HepG2 (cell line): ENCODE results near the gene B4GALT2. TPM values are rescaled to one million over a fixed set of nuclear protein-coding genes. Genes with fewer than 3 reads are reported as not detected.

Experiments used
- ATAC-seq: fragments of 200-7000 bp; cut with Tn5 transposase; 3 replicates; pipeline ENCODE4 v1.9.1; 2020; ENCODE audit warnings: mild to moderate bottlenecking, moderate library complexity
- BruUV-seq: library from RNA; stranded (reverse); fragments of 400-500 nt; replicated peaks from 2 replicates; lab custom pipeline; 2021; lab: Mats Ljungman, UMichigan
- CTCF ChIA-PET: fragments of 300-600 bp; formaldehyde crosslinking; extraction: SDS; loops from one replicate; lab custom pipeline; 2021; ENCODE audit warnings: low total read pairs, inconsistent platforms, low intra/inter-chr PET ratio; lab: Yijun Ruan, JAX
- POLR2A ChIA-PET: fragments of 350-600 bp; sonication (Branson Sonifier 250); formaldehyde crosslinking; loops from one replicate; lab custom pipeline; 2020; ENCODE audit warnings: antibody characterized with exemption, inconsistent platforms; lab: Yijun Ruan, JAX
- DNase-seq: peaks from one replicate; pipeline ENCODE4 v3.0.0-alpha.2; 2015; ENCODE audit warnings: low spot score
- FAIRE-seq: peaks from 3 replicates; lab custom pipeline; 2011; peaks lifted over from hg19 to GRCh38; lab: Jason Lieb, UNC
- H2AFZ ChIP-seq: one replicate; pipeline ENCODE4 v1.6.1; 2011; ENCODE audit warnings: low read length, inconsistent platforms
- H3K27ac ChIP-seq: fragments of 300-600 bp; 3 replicates; pipeline ENCODE4 v1.8.0; 2011; ENCODE audit warnings: mixed run types, mild to moderate bottlenecking, mixed read lengths, low read length, inconsistent platforms; ENCODE audit not compliant: insufficient read depth; ENCODE audit errors: extremely low read length
- H3K27me3 ChIP-seq, 2 experiments: fragments of 200-600 bp in 1 of 2; 2 replicates in 1 of 2; 3 replicates in 1 of 2; pipeline versions ENCODE4 v1.6.0 to v1.8.0; 2011; ENCODE audit warnings: low read length in 2 of 2, mild to moderate bottlenecking in 2 of 2, moderate library complexity in 2 of 2, inconsistent platforms in 1 of 2; ENCODE audit not compliant: insufficient read depth in 2 of 2, control insufficient read depth in 1 of 2
- H3K36me3 ChIP-seq, 2 experiments: fragments of 200-600 bp in 1 of 2; replicated peaks in 1 of 2; 2 replicates in 1 of 2; 3 replicates in 1 of 2; pipeline versions ENCODE4 v1.5.1 to v1.8.0; 2011; ENCODE audit warnings: low read length in 2 of 2, inconsistent platforms in 1 of 2; ENCODE audit not compliant: insufficient read depth in 2 of 2, control insufficient read depth in 1 of 2
- H3K4me1 ChIP-seq: 2 replicates; pipeline ENCODE4 v1.5.1; 2012; ENCODE audit warnings: low read length, inconsistent platforms; ENCODE audit not compliant: insufficient read depth
- H3K4me2 ChIP-seq: 2 replicates; pipeline ENCODE4 v1.6.0; 2011; ENCODE audit warnings: low read depth, low read length, inconsistent platforms
- H3K4me3 ChIP-seq, 3 experiments: fragments of 200-600 bp in 1 of 3; sonication (generic), shearing (Covaris generic) in 1 of 3; replicated peaks in 1 of 3; 2 replicates each; pipeline ENCODE4 v1.5.1; 2011 to 2016; ENCODE audit warnings: low read length in 3 of 3, inconsistent platforms in 2 of 3, low read depth in 2 of 3, mild to moderate bottlenecking in 2 of 3, control low read depth in 1 of 3, mixed read lengths in 1 of 3; ENCODE audit not compliant: insufficient read depth in 1 of 3
- H3K79me2 ChIP-seq: one replicate; pipeline ENCODE4 v1.6.1; 2011; ENCODE audit warnings: low read length, inconsistent platforms; ENCODE audit not compliant: insufficient read depth
- H3K9ac ChIP-seq: 2 replicates; pipeline ENCODE4 v1.6.0; 2011; ENCODE audit warnings: mild to moderate bottlenecking, low read depth, low read length, inconsistent platforms; ENCODE audit not compliant: insufficient read depth
- H3K9me3 ChIP-seq: 2 replicates; pipeline ENCODE4 v1.5.1; 2012; ENCODE audit warnings: mild to moderate bottlenecking, low read length
- H4K20me1 ChIP-seq: 2 replicates; pipeline ENCODE4 v1.6.0; 2011; ENCODE audit warnings: inconsistent platforms, mild to moderate bottlenecking, low read length, moderate library complexity; ENCODE audit not compliant: insufficient read depth
- HNRNPK ChIP-seq: fragments of 200-400 bp; formaldehyde crosslinking; IDR thresholded peaks from 2 replicates; pipeline ENCODE4 v1.6.1; 2018; ENCODE audit warnings: low read length, low read depth, moderate library complexity, mild to moderate bottlenecking; ENCODE audit not compliant: poor library complexity, severe bottlenecking
- KDM2A ChIP-seq: sonication (generic); formaldehyde crosslinking; IDR thresholded peaks from 2 replicates; pipeline ENCODE4 v1.4.0; 2020; ENCODE audit warnings: low read depth, missing genetic modification reagents, borderline replicate concordance
- PHF5A ChIP-seq: IDR thresholded peaks from one replicate; pipeline ENCODE4 v1.6.1; 2018; ENCODE audit warnings: low read depth, missing genetic modification reagents; ENCODE audit not compliant: unreplicated experiment
- POLR2G ChIP-seq: fragments of 200-400 bp; formaldehyde crosslinking; IDR thresholded peaks from 2 replicates; pipeline ENCODE4 v1.6.1; 2018; ENCODE audit warnings: mild to moderate bottlenecking, low read depth, low read length, moderate library complexity
- REL ChIP-seq: sonication (generic); formaldehyde crosslinking; conservative IDR thresholded peaks from 2 replicates; pipeline ENCODE4 v1.8.0; 2022; ENCODE audit warnings: mild to moderate bottlenecking, missing genetic modification reagents, moderate library complexity
- SALL1 ChIP-seq: sonication (generic); formaldehyde crosslinking; IDR thresholded peaks from 2 replicates; pipeline ENCODE4 v1.8.0; 2022; ENCODE audit warnings: mild to moderate bottlenecking, missing genetic modification reagents
- SRY ChIP-seq: sonication (generic); formaldehyde crosslinking; IDR thresholded peaks from 2 replicates; pipeline ENCODE4 v1.8.0; 2022; ENCODE audit warnings: mild to moderate bottlenecking, missing genetic modification reagents
- TBP ChIP-seq: sonication (generic); formaldehyde crosslinking; IDR thresholded peaks from 2 replicates; pipeline ENCODE4 v1.5.0; 2020; ENCODE audit warnings: missing genetic modification reagents
- TRIM24 ChIP-seq: sonication (generic); formaldehyde crosslinking; IDR thresholded peaks from 2 replicates; pipeline ENCODE4 v1.8.0; 2022; ENCODE audit warnings: mild to moderate bottlenecking, missing genetic modification reagents
- ZKSCAN8 ChIP-seq: IDR thresholded peaks from 2 replicates; pipeline ENCODE4 v1.6.1; 2016; ENCODE audit warnings: borderline replicate concordance, missing genetic modification reagents, missing compliant biosample characterization
- ZSCAN9 ChIP-seq: IDR thresholded peaks from 2 replicates; pipeline ENCODE4 v1.6.1; 2016; ENCODE audit warnings: borderline replicate concordance
- WGBS: methylation state at CpG from one replicate; pipeline ENCODE4 v1.1.6; 2017; ENCODE audit warnings: low lambda C conversion rate; 5-methylcytosine and 5-hydroxymethylcytosine counted together
- in situ Hi-C: cut with HindIII; loops from 2 replicates; pipeline ENCODE4 v1.10.0; 2017; ENCODE audit warnings: low pct_unique_long_range_greater_than_20kb; ENCODE audit not compliant: extremely low pct_ligation_motif_present
- intact Hi-C: fragments of 100-400 bp; cut with micrococcal nuclease; formaldehyde crosslinking; loops from one replicate; pipeline ENCODE4 v1.10.0; 2022; ENCODE audit not compliant: unreplicated experiment
- polyA plus RNA-seq, 8 experiments: library from polyadenylated mRNA; depleted of rRNA in 3 of 8; stranded (reverse) in 7 of 8; unstranded in 1 of 8; fragments of >200 nt; fragmentation: Illumina TruSeq in 4 of 8; extraction: Trizol in 4 of 8; gene quantifications; 2 replicates each; pipeline versions ENCODE4 v1.2.1 to v1.2.3, GENCODE V29; 2011 to 2016; ENCODE audit warnings: low read depth in 4 of 8, missing spikeins in 1 of 8, mixed read lengths in 1 of 8; ENCODE audit not compliant: insufficient read depth in 1 of 8
- total RNA-seq, 5 experiments: library from RNA; depleted of rRNA; stranded (reverse); fragments of >200 nt; fragmentation: Illumina TruSeq; extraction: Trizol; gene quantifications; 2 replicates each; pipeline ENCODE4 v1.2.3, GENCODE V29; 2016; ENCODE audit warnings: low read depth in 1 of 5
- TF ChIP-seq, protein P1 (sequence below): IDR thresholded peaks from 2 replicates; pipeline ENCODE4 v1.6.1; 2016; ENCODE audit warnings: low read depth

The B4GALT2 gene
- total and polyA plus RNA-seq, 2 of the 13 experiments (the other 11 are each of a cell fraction or from before 2014, with no cell fraction given), result 41.9 to 78.0 TPM

DNA sequence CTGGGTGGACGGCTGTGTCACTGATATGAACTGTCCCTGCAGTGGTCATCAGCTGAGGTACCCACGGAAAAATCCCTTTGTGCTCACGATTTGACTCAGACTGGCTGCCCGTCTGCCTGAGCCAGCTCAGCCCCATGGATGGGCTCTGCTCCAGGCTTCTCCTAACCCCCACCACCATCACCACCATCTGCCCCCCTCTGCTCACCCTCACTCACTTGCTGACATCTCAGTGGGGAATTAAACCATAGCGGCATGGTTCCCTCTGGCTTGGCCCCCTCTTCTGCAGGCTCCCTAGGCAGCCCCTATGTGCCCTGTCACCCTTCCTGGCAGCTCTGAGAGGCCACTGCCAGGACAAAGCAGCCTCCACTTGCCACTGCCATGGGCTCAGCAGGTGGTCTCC lies 34.9 kb downstream of the B4GALT2 start:
- 86% methylated on average over 5 of the region's 5 CpGs for WGBS
- ATAC-seq (no peak), DNase-seq (no peak)
- H3K27me3 ChIP-seq, result no peaks in the 10 kb centered on the region
- no peak overlapping the region for H3K9ac ChIP-seq
- TF ChIP-seq ZKSCAN8 (CRISPR knock-in tag), result no peak
- TF ChIP-seq SALL1 (CRISPR knock-in tag), result no peak
- no peak for TF ChIP-seq REL (CRISPR knock-in tag)
- no peak for TF ChIP-seq SRY (CRISPR knock-in tag)
- no peak for TF ChIP-seq KDM2A (CRISPR knock-in tag)
- TF ChIP-seq POLR2G, result no peak
- TF ChIP-seq PHF5A (CRISPR knock-in tag), result no peak
- TF ChIP-seq TBP, result no peak
- no peak for TF ChIP-seq ZSCAN9 (CRISPR knock-in tag)
- TF ChIP-seq, protein P1, sequence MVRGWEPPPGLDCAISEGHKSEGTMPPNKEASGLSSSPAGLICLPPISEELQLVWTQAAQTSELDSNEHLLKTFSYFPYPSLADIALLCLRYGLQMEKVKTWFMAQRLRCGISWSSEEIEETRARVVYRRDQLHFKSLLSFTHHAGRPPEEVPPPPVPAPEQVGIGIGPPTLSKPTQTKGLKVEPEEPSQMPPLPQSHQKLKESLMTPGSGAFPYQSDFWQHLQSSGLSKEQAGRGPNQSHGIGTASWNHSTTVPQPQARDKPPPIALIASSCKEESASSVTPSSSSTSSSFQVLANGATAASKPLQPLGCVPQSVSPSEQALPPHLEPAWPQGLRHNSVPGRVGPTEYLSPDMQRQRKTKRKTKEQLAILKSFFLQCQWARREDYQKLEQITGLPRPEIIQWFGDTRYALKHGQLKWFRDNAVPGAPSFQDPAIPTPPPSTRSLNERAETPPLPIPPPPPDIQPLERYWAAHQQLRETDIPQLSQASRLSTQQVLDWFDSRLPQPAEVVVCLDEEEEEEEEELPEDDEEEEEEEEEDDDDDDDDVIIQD (CRISPR knock-in tag), result no peak
- no peak for TF ChIP-seq HNRNPK
- no peak for TF ChIP-seq TRIM24 (CRISPR knock-in tag)
- TF ChIP-seq, all 625 proteins: peak for 0
- no peaks in the 10 kb centered on the region for H4K20me1 ChIP-seq
- peaks cover 64% of the 10 kb centered on the region for H3K4me1 ChIP-seq
- BruUV-seq, result no TSS peak
- ChIA-PET CTCF (no interaction called here), POLR2A (interaction anchor here (1.1 to 1.7 kb wide), 2 partner anchors 8 to 17 kb away, joined by 4 to 7 read pairs; partner anchors contain the start of gene SLC6A9)
- no peaks in the 10 kb centered on the region for H3K9me3 ChIP-seq
- in situ Hi-C loops, result no loop called here
- FAIRE-seq, result no peak
- intact Hi-C loops, result no loop called here
- no peaks in the 10 kb centered on the region for H3K79me2 ChIP-seq
- H3K36me3 ChIP-seq, result no peaks in the 10 kb centered on the region; a peak in 2 of 5 replicates
- H2AFZ ChIP-seq, result no peak overlapping the region
- no peak overlapping the region for H3K4me2 ChIP-seq
- H3K27ac ChIP-seq, result no peak overlapping the region
- H3K4me3 ChIP-seq, result no peak overlapping the region
